HG03442 (cell line): ENCODE data around the gene CD58.
"Not testable (repeated sequence)": the region's sequence is repeated elsewhere in the genome, so short reads cannot be mapped to it uniquely, and the experiment has no call there.

Experiments
- ATAC-seq: cut with Tn5 transposase; IDR thresholded peaks from one replicate; pipeline ENCODE4 v1.9.1; 2021; ENCODE audit warnings: mild to moderate bottlenecking, moderate library complexity; ENCODE audit not compliant: unreplicated experiment

CD58 gene

DNA sequence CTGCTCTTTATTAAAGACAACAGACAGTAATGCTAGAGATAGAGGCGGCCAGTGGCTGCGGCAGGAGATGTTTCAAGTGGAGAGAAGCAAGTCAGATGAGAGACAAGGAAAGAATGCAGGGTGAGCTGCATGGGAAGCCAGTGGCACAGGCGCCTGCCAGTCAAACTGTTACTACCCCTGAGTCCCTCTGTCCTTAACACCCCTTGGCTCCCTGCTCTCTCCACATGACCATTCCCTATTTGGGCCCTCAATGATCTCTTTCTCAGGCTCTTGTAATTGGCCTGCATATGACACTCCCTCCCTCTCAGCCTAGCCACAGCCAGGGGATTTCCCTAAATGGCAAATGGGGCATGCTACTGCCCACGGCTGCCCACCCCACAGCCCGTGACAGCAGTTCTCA is 22.6 kb upstream of the CD58 start:
- not testable (repeated sequence) for ATAC-seq

DNA sequence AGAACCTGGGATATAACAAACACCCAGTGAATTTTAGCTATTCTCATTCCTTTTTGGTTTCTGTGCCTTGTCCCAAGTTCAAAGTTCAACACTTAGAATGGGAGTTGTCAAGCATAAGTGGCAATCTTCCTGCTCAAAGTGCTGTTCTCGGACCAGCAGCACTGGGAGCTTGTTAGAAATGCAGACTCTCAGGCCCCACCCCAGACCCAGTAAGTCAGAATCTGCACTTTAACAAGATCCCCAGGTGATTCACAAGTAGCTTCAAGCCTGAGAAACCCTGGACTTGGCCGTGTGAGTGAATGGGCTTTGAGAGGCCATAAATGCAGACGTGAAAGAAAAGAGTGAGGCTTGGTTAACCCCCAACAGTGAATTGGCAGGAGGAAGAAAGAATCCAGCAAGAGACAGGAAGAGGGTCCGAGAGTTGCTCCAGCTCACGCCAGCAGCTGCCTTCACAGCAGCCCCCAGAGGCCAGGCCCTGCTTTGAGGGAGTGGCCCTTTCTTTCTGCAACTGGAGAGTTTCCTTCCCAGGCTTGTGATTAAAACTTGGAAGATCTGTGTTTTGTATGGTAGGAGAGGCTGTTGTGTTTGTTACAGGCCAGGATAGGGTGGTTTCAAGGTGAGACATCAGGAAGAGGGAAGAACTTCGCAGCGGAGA is 21.3 kb upstream of the CD58 start:
- not testable (repeated sequence) for ATAC-seq

DNA sequence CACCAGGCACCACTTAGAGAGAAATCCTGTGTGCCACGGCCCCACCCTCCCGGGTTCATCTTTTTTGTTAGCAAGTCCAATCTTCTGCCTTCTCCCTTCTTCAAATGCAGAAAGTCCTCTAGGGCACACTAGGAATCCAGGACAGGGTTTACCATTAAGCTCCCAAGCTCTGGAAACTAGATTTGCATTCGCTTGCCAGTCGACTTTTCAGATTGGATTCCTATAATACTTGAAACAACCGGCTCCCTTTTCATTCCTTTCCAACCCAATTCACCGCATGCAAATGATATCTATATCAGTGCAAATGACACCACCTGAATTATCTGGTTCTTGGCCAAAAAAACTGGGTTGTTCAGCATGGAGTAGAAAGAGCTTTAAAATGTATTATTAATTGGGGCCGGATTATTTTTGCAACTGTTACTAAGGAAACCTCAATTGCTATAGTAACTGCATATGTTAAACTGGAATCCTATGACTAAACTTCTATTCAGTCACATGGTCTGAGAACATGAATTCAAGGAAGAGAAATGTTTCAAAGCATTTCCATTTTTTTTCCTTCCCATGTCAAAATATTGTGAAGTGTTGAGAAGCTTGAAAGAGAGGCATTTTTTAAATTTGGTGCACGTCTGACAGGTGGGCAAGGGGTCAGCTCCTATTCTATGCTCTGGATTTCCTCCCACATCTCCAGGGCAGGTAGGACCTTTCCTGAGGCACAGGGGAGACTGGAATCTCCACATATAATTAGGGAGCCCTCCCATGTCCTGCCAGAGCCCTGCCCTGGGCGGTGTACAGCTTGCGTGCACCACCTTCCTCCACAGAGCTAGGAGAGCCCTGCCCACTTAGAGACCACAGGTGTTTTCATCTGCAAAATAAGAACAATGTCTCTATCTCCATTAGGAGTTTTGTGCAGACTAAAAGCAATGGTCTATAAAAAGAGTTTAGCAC is 20.5 kb upstream of the CD58 start:
- not testable (repeated sequence) for ATAC-seq

DNA sequence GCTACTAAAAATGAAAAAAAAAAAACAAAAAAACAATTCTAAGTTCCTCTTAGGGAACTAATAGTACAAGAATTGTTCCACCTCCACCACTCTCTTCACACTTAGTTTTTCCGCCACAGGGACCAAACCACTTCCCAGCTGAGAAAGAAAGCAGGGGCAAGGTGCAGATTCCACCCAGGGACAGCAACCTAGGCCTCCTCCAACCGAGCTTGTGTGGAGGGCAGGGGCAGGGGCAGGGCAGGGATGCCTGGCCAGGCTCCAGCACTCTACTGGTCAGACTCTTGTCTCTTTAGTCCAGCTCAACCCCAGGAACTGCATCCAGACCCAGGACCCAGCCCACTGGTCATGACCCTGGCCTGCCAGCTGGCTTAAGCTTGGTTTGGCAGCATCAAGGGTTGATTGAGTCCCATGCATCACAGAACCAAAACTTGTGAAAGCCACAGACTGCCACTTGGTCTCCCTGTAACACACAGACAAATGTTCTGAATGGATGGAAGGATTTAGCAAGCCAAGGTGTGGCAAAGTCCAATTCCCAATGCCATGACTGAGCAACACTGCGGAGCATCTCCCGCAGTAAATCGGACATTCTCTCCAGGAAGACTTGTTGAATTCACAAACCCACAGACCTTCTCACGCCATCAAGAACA is 19.7 kb upstream of the CD58 start:
- ATAC-seq: not testable (repeated sequence)

DNA sequence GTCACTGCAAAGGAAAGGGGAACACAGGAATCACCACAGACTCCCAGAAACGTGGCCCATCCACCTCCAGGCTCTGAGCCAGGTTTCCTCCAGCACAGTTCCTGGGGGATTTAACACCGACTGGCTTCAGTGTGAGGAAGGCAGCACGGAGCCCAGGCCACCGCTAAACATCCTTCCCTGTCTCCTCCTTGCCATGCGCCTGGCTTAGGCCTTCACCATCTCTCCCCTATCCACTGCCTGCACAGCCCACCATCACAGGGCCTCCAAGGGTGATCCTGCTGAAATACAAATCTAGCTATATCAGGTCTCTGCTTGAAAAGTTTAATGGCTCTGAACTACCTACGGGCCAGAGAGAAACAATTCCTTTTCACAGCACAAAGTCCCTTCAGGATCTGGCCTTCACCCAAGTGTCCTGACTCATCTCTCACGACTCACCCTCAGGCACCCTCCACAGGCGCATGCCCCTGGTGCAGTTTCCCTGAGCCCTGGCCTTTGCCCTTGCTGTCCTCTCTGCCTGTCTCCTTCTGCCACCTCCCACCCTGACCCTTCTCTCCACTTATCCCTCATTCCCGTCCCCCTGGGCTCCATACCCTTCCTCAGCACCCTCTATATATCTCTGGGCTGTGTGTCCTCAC is 18.4 kb upstream of the CD58 start:
- not testable (repeated sequence) for ATAC-seq

DNA sequence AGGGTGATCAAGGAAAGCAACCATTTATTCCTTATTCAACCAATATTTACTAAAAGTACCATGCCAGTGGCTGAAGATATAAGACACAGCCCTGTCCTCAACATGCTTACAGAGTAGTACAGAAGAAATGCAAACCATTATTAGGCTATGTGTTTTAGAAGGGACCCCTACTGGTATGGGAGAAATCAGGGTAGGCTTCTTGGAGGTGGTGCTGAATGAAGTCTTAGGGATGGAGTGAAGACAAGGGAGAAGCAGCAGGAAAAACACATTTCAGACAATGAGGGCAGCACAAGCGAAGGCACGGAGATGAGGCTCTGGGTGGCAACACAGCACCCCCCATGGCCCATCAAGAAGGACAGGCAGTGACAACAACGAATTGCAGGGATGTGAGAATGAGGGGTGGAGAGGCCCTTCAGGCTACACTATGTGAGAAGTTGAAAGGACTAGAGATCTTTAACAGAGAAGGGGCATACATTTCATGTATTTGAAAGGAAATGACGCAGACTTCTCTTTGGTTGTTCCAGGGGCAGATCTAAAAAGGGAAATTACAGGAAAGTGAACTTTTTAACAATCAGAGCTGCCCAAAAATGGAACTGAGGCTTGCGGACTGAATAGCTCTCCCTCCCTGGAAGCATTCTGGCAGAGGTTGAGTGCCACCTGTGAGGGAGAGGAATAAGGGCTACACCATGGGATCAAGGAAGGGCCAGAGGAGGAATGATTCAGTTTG is 16.8 kb upstream of the CD58 start:
- ATAC-seq: no peak

DNA sequence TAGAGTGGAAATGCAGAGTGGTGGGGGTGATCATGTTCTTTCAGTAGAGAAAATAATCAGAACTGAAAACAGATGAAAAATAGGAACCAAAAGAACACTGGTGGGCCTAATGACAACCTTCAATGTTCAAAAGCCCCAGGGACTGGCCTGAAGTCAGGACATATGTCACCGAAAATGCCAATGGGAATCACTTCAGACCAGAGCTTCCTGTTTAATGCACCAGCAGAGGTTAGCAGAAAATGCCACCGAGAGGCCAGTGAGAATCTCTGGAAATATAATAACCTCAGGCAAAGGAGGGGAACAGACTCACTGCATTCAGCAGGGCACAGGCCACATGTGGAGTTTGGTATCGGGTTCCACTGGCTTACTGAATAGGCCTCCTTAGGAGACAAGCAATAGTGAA is 15.9 kb upstream of the CD58 start:
- ATAC-seq: peak; percentile 40

DNA sequence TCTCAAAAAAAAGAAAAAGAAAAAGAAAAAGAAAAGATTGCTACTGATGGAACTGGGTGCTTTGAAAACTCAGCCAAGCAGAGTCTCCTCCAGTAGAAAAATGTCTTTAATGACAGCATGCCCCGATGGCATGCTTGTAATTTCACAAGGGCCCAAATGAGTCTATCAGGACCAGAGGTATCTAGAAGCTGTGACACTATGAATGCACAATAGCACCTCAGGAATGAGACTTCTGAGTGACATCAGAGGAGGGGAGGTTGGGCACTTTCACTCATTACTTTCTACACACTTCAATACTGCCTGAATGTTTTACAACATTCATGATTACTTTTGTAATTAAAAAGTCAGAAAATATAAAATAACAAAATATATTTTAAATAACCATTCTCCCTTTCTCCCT is 15.1 kb upstream of the CD58 start:
- no peak for ATAC-seq

DNA sequence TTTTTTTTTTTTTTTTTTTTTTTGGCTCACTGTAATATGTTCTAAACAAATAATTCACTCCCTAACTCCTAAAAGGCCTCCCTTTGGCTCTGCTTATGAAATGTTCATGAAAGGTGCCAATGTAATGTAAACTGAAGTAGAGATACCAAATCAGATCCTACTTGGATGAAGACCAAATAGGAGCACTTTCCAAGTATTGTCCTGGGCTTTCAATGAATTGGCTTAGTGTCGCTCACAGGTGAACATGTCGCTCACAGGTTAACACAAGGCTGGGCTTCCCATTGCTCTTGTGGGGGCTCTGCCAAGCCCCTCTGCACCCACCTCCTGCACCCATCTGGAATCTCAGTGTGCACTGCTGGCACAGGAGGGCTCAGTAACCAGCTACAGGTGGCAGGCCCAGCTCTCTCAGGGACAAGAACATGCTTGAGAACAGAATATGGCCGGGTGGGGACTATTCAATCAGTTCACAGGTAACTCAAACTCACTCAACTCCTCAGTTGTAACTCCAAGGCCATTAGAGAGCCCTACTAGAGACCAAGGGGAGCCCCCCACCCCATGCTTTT is 10.6 kb upstream of the CD58 start:
- no peak for ATAC-seq

DNA sequence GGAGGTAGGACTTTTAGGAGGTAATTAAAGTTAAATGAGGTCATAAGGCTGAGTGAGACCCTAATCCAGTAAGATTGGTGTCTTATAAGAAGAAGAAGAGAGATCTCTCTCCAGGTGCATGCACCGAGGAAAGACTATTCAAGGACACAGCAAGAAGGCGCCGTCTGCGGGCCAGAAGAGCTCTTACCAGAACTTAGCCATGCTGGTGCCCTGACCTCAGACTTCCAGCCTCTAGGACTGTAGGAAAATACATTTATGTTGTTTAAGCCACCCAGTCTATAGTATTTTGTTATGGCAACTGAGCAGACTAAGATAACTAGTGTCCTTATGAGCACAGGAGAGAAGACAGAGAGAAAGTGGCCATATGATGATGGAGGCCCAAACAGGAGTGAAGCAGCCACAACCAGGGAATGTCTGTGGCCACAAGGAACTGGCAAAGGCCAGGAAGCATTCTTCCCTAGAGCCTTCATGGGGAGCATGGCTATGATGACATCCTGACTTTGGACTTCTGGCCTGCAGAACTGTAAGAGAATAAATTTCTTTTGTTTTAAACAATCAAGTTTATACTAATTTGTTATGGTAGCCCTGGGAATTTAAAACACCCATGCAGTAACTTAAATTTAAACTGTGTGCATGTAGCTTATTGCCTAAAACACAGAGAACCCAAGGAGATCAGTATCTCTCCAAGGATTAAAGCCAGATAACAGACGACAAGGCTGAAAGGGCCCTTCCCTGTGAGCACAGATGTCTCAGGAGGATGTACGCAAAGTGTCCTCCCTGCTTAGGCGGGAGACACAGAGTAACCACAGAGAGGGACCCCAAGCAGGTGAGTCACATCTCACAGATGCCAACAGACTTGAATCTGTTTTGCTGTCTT is 9.9 kb upstream of the CD58 start:
- no peak for ATAC-seq

DNA sequence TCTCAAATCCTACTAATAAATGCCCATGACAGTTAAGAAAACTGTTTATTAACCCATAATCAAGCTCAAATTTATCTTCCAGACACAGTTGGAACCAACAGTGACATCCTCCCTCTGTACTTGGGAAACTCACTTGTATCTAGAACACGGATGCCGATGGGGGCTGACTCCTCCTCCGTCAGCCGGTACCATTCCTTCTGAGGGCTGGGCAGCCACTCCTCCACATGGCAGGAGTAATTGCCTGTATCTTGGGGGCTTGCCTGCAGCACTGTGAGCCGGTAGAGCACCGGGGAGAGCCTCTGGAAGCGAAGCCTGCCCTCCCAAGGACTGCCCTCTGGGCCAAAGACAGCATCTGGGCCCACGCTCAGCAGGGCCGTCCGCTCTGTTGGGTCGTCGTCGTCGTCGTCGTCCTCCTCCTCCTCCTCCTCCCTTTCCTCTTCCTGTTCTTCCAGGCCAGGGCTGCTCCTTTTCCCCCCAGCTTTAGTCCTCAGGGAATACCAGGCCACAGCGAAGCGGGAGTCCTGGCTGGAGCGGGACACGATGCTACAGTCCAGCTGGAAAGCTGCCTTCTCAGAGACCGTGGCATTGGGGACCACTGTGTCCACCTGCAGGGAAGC is 8.5 kb upstream of the CD58 start:
- ATAC-seq: no peak

DNA sequence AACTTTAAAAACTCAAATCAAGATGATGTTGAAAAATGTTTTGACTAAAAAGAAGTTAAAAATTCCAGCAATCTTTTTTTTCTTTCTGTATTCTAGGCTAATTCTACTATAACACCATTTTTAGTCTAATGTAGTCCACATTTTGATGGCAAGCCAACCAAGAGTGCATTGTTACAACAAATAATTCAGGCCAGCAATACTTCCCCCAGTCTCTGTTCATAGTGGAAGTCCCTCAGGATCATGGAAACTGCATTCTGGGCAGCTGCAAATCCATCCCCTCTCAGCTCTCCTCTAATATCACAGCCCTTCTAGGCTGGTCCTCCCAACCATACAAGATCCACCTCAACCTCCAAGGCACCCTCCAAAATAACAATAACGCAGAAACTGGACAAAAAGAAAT is 7.8 kb upstream of the CD58 start:
- ATAC-seq: no peak

DNA sequence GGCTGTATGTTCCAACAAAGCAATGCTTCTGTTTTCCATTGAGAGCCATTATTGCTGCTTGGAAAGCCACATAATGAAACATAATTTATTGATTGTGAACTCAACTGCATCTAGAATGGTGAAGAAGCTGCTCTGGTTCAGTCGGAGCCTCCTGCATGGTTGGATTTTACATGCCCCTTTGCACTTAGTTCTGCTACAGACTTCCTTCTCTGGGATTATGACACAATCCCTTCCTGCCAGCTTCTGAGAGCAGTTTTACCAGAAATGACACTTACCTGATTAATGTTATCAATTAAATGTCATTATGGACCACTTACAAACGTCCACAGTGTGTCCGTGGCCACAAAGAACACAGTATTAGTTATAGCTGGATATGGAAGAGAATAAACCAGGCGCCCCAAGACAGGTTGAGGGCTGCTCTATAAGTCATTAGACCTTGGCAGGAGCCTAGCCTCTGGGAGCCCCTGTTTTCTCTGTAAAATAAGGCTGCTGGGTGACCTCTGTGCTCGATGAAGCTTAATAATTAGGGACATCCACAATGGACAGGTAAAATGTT is 7.0 kb upstream of the CD58 start:
- ATAC-seq: no peak

DNA sequence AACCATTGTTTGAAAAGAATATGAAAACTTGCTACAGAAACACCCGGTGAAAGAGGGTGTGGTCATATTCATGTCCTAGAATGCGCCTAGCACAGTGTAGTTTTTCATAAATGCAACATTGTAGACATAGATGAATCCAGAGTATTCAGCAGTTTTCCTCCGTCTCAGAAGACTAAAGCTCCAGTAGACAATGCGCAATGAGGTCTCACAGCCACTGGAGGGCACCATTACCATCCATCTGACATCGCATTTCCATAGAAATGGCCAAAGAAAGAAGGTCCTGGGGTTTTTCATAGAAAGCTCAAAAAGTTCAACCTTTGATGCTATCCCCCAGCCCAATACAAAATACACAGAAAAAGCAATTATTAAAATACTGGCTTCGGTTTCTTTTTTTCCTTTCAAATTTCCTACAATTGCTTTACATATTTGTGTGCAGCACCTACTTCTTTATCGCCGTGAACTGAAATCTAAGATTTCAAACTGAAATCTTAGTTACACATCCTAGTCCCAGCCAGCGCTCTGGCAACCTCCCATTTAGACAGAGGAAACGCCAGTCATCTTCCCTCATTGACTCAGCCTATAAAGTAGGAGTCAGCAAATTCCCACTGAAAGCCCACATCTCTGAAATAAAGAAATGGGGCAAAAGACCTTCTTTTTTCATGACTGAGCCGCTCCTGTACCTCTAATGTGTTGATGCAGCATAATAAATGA is 3.9 kb upstream of the CD58 start:
- ATAC-seq: no peak

DNA sequence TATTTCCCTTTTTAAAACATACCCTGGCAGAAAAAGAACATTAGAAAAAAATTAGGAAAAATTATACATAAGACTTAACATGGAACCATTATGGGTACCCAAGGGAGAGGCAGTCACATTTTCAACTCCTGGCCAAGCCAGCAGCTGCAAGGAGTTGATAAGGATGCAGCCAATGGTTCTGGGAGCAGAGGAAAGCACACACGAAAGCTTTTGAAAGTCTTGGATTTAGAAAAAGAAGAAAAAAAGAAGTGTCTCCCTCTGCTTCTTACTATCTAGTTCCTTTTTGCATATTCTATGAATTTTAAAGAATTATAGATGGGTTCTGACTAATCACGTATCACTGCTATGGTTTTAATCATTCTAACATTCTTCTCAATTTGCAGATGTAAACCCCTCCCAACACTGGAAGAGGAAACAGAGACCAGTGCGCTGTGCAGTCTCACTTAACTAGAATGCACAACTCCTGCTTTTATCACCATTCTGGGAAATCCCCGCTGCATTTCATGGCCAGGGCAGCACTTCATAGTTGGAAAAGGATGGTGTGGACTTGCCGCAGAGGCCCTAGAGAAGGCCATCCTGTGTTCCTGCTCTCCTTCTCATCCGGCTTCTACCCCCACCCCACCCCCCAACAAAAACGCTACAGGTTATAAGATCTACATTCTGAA is 2.7 kb upstream of the CD58 start:
- no peak for ATAC-seq

DNA sequence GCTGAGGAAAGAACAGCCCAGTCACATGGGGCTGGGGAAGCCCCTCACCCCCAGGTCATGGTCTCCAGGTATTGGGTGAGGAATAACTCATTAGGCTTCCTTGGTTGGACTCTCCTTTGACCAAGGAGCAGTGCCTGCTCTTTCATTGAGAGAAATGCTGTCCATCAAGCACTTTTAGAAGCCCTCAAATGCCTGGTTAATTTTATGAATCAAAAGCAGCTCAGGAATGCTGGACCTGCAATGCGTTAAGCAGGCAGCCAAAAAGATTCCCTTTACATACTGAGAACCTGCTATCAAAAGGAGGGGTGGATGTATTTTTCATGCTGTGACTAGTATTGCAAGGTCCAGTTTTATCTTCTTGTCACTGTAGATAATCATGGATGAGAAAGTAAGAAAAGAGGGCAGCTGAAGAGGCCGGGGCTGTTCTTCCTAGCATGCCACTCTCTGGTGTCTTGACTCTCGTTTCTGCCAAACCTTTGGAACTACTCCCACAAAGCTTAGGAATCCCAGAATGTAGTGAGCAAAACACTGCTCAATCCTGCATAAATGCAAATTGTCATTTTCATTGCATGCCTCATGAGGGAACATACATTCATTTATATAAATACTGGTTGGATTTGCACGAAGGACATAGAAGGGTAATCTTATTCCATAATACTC is 2.1 kb upstream of the CD58 start:
- ATAC-seq: no peak

DNA sequence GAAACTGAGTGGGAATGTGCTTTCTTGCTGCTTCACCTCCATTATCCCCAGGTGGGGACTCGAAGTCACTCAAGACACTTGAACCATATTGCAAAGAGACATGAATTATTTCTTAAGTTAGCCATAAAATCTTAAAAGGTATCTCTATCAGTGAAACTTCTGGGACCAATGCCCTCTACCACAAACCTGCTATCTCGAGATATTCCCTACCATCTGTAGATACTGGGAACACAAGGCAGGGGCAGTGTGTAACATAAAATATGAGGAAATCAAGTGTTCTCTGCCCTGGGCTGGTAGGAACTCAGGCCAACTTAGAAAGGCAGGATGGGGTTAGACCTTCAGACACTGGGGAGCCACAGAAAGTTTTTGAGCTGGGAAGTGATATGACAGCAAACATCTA is 1.3 kb upstream of the CD58 start:
- ATAC-seq: no peak
